UCSD-AML1 (cell line): ENCODE data around the gene NUAK1.

Experiments used
- DNase-seq: peaks from one replicate; lab custom pipeline; 2025; ENCODE audit not compliant: unreplicated experiment; lab: John Stamatoyannopoulos, UW

Gene NUAK1

GRCh38 chr12:106066051-106066705 is 72.6 kb downstream of the NUAK1 start:
- DNase-seq = no peak

- no peak for DNase-seq
Measured at GRCh38 chr12:106065506-106065905, 73.2 kb downstream of the NUAK1 start.

- DNase-seq = no peak
Measured at GRCh38 chr12:106064721-106065021, 74.1 kb downstream of the NUAK1 start.

DNA sequence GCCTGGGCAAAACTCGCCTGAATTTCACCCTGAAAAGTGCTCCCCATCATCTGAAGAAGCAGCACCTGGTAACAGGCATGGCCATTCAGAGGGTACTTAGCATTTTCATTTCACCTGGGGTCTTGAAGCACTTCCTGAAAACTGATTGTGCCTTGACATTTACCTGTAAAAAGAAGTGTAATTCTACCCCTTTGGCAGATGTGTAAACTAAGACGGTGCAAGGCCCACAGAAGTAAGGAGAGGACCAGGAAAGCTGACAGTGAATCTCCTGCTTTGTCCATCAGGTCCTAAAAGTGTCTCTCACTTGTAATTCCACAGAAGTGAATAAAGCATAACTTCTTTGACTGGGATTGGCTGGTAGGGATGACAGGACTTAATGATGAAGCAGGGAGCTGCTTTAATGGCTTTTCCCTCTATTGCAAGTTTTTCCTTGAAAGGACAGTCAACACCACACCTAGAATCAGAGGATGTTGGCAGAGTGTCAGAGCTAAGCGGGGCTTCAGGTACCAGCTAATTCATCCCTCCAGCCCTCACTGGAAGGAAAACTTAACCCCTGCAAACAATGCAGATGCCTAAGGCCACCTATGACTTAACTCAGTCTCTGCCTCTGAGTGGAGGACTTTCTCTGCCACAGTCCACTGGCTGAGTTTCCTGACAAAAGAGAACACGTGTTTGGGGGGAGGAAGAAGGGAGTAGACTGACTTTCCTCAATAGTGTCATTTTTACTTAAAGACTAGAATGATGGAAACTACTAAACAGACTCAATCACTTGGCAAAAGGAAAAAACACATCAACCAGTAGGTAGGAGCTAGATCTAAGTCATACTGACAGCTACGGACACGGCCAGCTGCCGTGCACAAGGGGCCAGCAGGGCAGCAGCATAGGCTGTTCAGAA is 74.7 kb downstream of the NUAK1 start:
- no peak for DNase-seq

DNA sequence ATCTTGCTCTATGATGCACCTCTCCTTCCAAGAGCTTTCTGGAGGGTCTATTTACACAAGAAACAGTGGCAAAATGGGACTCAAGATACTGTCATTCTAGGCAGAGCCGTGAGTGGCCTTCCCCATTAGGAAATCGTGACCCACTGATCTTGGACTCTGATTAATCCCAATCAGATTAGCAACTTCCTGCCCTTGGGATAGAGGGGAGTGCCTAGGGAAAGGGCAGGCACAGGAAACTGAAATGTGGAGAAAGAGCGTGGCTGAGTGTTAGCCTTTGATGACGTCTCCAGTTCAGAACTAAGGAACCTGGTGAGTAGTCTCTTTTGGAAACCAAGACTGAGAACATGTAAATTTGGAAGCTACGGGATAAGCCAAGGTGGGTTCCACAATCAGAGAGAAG is 76.1 kb downstream of the NUAK1 start:
- DNase-seq = no peak

- DNase-seq = no peak
Measured at GRCh38 chr12:106058256-106059182, 80.2 kb downstream of the NUAK1 start.

DNA sequence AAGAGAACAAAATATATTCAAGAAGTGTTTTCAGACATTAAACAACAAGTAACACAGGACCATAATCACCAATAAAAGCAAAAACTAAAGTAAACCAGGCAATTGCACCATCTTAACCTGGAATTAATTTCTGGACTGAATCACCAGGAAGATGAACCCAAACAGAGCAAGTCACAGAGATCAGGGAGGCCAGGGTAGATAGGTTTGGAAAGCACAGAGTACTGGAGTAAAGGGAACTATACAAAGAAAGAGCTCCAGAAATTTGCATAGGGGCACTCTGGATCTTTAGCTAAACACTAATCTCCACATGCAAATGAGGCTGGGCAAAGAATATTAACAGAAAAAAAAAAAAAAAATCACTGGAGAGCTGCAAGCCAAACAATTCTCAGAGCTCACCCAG is 84.7 kb downstream of the NUAK1 start:
- no peak for DNase-seq

DNA sequence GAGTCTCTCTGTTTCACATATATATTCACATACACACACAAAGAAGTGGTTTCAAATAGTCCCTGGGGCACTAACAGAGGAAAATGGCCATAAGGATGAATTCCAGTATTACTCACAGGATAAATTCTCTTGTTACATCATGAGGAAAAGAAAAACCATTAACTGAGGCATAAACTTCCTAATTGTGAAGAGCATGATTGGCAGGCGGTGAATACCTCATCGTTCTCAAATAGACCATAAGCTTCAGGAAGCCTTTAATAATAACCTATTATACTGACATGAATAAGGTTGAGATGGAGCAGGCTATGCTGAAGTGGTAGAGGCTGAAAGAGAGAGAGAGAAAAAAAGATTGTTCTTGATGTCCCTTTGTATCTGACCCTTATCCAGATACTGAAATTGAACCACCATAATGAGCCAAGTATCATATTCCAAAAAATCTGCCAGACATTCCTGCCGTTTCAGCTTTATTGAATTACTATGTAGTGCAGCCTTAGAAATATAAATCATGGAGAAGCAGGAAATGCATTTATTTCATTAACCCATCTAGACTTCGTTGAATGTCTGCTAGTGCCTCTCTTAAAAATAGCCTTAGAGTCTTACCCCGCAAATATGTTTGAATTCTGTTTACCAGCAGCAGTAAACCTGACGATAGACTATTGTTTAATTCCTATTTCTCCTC is 86.8 kb downstream of the NUAK1 start:
- no peak for DNase-seq

DNA sequence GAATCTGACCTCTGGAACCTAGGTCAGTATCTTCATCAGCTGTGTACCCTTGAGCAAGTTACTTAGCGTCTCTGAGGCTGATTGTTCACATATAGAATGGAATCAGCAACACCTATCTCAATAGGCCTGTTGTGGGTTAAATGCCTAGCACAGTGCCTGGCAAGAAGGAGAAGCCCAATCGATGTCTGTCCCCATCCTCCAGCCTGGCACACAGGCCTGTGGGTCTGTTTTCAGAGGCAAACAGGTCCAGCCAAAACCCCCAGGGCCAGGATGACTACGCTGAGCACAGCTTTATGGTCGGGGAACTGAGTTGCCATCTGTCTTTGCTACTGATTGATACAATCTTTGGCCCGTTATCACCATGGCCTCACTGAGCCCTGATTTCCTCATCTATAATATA is 89.2 kb downstream of the NUAK1 start:
- no peak for DNase-seq

GRCh38 chr12:106049105-106049504 is 89.6 kb downstream of the NUAK1 start:
- no peak for DNase-seq

DNA sequence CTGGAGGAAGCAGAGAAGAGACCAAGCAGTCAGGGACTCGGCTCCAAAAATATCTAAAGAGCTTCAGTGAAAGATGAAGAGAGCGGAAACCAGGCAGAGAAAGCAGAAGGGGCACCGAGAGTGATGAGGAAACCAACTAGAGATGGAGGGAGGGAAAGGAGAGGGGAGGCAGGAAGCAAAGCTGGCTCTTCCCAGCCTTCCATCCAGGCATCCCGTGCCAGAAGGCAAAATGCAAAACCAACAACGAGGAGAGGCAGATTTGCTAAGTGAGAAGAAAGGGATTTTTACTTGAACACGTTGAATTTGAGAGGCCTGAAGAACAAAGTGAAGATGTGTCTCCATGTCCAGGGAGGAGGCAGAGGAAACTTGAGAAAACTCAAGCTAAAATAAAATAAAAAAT is 90.1 kb downstream of the NUAK1 start:
- no peak for DNase-seq

DNA sequence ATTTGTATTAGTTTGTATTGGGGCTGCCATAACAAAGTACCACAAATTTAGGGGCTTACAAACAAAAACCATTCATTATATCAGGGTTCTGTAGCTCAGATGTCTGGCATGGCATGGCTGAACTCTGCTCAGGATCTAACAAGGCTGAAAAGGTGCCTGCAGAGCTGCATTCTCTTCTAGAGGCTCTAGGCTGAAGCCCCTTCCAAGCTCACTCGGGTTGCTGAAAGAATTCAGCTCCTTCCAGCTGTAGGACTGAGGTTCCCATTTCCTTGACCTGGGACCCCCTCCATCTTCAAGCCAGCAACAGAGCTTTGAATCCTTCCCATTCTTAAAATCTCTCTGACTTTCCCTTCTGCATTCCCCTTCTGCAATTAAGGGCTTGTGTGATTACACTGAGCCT is 90.7 kb downstream of the NUAK1 start:
- DNase-seq = no peak

DNA sequence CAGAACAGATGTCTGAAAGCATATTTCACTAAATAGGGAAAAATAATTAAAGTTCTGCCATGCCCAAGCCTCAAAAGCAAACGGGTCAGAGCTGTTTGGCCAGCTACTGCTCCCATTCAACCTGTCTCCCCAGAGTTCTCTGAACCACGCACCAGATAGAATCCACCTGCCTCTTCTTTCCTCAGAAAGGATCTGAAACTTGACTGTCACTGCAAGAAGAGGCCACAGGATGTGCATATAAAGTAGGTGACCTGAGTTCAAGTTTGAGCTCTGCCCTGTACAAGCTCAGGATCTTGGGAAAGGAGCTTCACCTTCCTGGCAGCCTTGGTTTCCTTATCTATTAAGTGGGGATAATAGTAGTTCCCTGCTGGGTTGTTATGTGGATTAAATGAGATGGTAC is 91.8 kb downstream of the NUAK1 start:
- DNase-seq = no peak

DNA sequence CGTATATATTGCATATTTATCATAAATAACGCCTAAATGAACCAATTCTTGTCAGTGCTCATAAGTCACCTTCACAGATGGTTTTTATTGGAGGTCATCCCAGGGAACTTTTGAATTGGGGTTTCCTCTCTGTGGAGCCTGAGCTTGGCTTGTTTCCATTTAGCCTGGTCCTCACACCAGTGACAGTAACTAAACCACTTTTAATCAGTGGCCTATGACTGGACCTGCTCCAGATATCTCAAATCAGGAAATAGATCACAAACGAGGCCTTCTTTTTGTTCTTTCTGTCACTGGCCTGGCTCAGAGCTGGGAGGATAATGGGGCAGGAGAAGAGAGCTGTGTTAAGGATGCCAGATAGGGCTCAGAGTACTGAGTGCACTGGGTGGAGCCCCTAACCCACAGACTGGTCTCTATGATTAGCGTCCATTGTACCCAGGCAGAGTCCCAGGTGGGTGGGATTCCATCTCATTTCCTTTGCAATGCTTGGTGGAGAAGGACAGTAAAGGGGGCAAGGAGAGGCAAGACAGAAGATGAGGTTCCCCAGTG is 92.4 kb downstream of the NUAK1 start:
- DNase-seq = no peak

DNA sequence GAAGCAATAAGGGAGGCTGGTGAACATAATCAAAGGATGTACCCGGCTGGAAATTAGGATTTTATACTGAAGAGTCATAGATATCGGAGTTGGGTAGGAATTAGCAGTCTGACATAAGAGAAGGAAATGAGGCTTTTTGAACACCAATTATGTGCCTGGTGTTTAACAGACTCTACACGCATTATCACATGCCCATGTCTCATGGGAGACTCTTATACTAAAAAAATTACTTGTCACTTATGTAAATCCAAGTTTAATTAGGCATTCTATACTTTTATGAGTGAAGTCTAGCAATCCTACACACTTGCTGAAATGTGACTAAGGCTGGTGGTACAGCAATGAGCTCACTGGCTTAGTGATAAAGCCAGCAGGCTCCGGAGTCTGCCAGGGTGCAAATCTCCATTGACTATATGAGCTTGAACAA is 93.5 kb downstream of the NUAK1 start:
- DNase-seq = no peak

GRCh38 chr12:106044773-106045172 is 94.0 kb downstream of the NUAK1 start:
- DNase-seq = no peak

DNA sequence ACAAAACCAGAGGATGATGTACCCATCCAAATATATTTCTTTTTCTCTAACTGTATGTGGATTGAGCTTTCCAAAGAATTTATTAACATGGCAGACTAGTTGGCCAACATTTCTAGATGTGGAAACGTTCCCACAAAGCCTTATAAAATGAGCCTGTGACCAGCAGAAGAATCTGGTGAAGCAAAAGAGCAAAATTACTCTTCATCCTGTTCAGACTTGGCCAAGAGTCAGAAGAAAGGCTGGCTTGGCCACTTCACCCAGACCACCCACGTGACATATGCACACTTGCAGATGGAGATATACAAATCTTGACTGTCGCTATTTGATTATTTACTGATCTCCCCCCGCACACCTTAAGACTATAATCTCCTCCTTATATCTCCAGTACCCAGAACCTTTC is 96.7 kb downstream of the NUAK1 start:
- no peak for DNase-seq

GRCh38 chr12:106040521-106040920 is 98.2 kb downstream of the NUAK1 start:
- no peak for DNase-seq

- no peak for DNase-seq
Measured at GRCh38 chr12:106039646-106040404, 98.9 kb downstream of the NUAK1 start.

DNA sequence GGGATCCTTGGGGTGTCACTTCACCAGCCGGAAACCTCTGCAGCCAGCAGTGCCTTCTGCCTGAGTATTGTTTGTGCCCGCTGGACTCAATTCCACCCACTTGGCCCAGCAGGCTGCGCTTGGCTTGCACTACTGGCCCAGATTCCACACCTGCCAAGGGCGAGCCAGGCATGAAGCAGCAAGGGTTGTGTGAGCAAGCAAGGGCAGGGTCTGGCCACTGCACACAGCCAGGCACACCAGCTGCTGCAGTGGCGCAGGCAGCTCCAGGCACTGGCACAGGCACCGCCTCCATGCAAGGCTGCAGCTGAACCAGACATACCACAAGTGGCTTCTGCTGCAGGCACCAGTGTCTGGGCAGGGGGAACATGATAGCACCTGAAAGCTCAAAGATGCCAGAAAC is 99.5 kb downstream of the NUAK1 start:
- no peak for DNase-seq
